Measurements from ENCODE around the gene PGBD2.
"Not testable (repeated sequence)": the region's sequence is repeated elsewhere in the genome, so short reads cannot be mapped to it uniquely, and the experiment has no call there.

The PGBD2 gene

GRCh38 chr1:248906009-248906752 lies at the start of gene PGBD2:
TSS of gene PGBD2 (plus strand) at chr1:248906235. CDS start at chr1:248913863, 7,628 bp downstream.
- peak; percentile 93 to 94 for DNase-seq (ENCODE audit: low read depth in 1 of 2, low spot score in 1 of 2)

- no peak for DNase-seq (ENCODE audit: low read depth in 1 of 2, low spot score in 1 of 2)
Observed at GRCh38 chr1:248857201-248857600, 48.8 kb upstream of the PGBD2 start.

- DNase-seq (ENCODE audit: low read depth in 1 of 2, low spot score in 1 of 2): no peak
Observed at GRCh38 chr1:248857749-248858095, 48.3 kb upstream of the PGBD2 start.

GRCh38 chr1:248858096-248858890 lies 47.7 kb upstream of the PGBD2 start:
- peak in 1 of 2 donors; percentile 40 for DNase-seq (ENCODE audit: low read depth in 1 of 2, low spot score in 1 of 2)

- peak; percentile 92 to 95 for DNase-seq (ENCODE audit: low read depth in 1 of 2, low spot score in 1 of 2)
Observed at GRCh38 chr1:248858891-248859889, 46.8 kb upstream of the PGBD2 start, which contains the start of gene ZNF692. TSS of gene ZNF692 (minus strand) at chr1:248859085. CDS start at chr1:248858309, 776 bp downstream.

GRCh38 chr1:248860007-248860406 lies 46.0 kb upstream of the PGBD2 start:
- no peak for DNase-seq (ENCODE audit: low read depth in 1 of 2, low spot score in 1 of 2)

- no peak for DNase-seq (ENCODE audit: low read depth in 1 of 2, low spot score in 1 of 2)
Observed at GRCh38 chr1:248861616-248862015, 44.4 kb upstream of the PGBD2 start.

- no peak for DNase-seq (ENCODE audit: low read depth in 1 of 2, low spot score in 1 of 2)
Observed at GRCh38 chr1:248862695-248862997, 43.4 kb upstream of the PGBD2 start.

GRCh38 chr1:248862998-248863881 lies 42.8 kb upstream of the PGBD2 start:
- DNase-seq (ENCODE audit: low read depth in 1 of 2, low spot score in 1 of 2): peak; percentile 52 to 78

GRCh38 chr1:248871837-248872401 lies 34.1 kb upstream of the PGBD2 start:
- no peak for DNase-seq (ENCODE audit: low read depth in 1 of 2, low spot score in 1 of 2)

GRCh38 chr1:248872752-248873408 lies 33.2 kb upstream of the PGBD2 start:
- peak; percentile 45 to 51 for DNase-seq (ENCODE audit: low read depth in 1 of 2, low spot score in 1 of 2)

GRCh38 chr1:248873409-248873992 lies 32.5 kb upstream of the PGBD2 start:
- peak; percentile 96 to 100 for DNase-seq (ENCODE audit: low read depth in 1 of 2, low spot score in 1 of 2)

- peak; percentile 80 to 86 for DNase-seq (ENCODE audit: low read depth in 1 of 2, low spot score in 1 of 2)
Observed at GRCh38 chr1:248873993-248874533, 32.0 kb upstream of the PGBD2 start.

- no peak for DNase-seq (ENCODE audit: low read depth in 1 of 2, low spot score in 1 of 2)
Observed at GRCh38 chr1:248881261-248881660, 24.8 kb upstream of the PGBD2 start.

GRCh38 chr1:248882427-248882826 lies 23.6 kb upstream of the PGBD2 start:
- not testable (repeated sequence) for DNase-seq (ENCODE audit: low read depth in 1 of 2, low spot score in 1 of 2)

GRCh38 chr1:248884632-248885295 lies 21.3 kb upstream of the PGBD2 start:
- no peak for DNase-seq (ENCODE audit: low read depth in 1 of 2, low spot score in 1 of 2)

GRCh38 chr1:248885646-248886045 lies 20.4 kb upstream of the PGBD2 start:
- DNase-seq (ENCODE audit: low read depth in 1 of 2, low spot score in 1 of 2): no peak

GRCh38 chr1:248886237-248886895 lies 19.7 kb upstream of the PGBD2 start:
- DNase-seq (ENCODE audit: low read depth in 1 of 2, low spot score in 1 of 2): no peak

All from activated CD4-positive, alpha-beta T cell treated with anti-CD3 and anti-CD28 coated beads, Interleukin-2, amount 50 U/mL, for 24 hours (primary cell).